Measurements from ENCODE around the gene ALKBH3.

GRCh38 chr11:43943372-43943930 is 62.8 kb downstream of the ALKBH3 start:
- TF ChIP-seq CTCF (conservative IDR thresholded peaks at IDR 0.05; ENCODE audit: low read depth in 2 of 2) (no peak), EZH2phosphoT487 (IDR thresholded peaks at IDR 0.05; ENCODE audit: unreplicated experiment) (peak; percentile 46), EZH2 (IDR thresholded peaks at IDR 0.05; ENCODE audit: low read depth, unreplicated experiment) (peak; percentile 94), POLR2AphosphoS5 (IDR thresholded peaks at IDR 0.05; ENCODE audit: low read depth) (no peak), CREB1 (CRISPR knock-in tag; IDR thresholded peaks at IDR 0.05; ENCODE audit: low read depth) (no peak), JUNB (IDR thresholded peaks at IDR 0.05; ENCODE audit: unreplicated experiment) (no peak), ZNF331 (CRISPR knock-in tag; IDR thresholded peaks at IDR 0.05; ENCODE audit: low read depth) (no peak)
- TF ChIP-seq, protein P1, sequence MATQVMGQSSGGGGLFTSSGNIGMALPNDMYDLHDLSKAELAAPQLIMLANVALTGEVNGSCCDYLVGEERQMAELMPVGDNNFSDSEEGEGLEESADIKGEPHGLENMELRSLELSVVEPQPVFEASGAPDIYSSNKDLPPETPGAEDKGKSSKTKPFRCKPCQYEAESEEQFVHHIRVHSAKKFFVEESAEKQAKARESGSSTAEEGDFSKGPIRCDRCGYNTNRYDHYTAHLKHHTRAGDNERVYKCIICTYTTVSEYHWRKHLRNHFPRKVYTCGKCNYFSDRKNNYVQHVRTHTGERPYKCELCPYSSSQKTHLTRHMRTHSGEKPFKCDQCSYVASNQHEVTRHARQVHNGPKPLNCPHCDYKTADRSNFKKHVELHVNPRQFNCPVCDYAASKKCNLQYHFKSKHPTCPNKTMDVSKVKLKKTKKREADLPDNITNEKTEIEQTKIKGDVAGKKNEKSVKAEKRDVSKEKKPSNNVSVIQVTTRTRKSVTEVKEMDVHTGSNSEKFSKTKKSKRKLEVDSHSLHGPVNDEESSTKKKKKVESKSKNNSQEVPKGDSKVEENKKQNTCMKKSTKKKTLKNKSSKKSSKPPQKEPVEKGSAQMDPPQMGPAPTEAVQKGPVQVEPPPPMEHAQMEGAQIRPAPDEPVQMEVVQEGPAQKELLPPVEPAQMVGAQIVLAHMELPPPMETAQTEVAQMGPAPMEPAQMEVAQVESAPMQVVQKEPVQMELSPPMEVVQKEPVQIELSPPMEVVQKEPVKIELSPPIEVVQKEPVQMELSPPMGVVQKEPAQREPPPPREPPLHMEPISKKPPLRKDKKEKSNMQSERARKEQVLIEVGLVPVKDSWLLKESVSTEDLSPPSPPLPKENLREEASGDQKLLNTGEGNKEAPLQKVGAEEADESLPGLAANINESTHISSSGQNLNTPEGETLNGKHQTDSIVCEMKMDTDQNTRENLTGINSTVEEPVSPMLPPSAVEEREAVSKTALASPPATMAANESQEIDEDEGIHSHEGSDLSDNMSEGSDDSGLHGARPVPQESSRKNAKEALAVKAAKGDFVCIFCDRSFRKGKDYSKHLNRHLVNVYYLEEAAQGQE (IDR thresholded peaks at IDR 0.05; ENCODE audit: unreplicated experiment): no peak
